HCT116 (cell line): ENCODE results near the gene ACTL6B. TPM values are rescaled to one million over a fixed set of nuclear protein-coding genes. Genes with fewer than 3 reads are reported as not detected.

Experiments used
- ATAC-seq: fragments of 200-7000 bp; cut with Tn5 transposase; 2 replicates; pipeline ENCODE4 v1.9.1; 2020; ENCODE audit warnings: mild to moderate bottlenecking, moderate library complexity
- Bru-seq: library from RNA; stranded (reverse); fragments of 400-500 nt; gene quantifications from one replicate; lab custom pipeline; 2021; lab: Mats Ljungman, UMichigan
- BruChase-seq, 2 experiments: library from RNA; stranded (reverse); fragments of 400-500 nt; gene quantifications; one replicate each; lab custom pipeline; 2021; lab: Mats Ljungman, UMichigan
- BruUV-seq: library from RNA; stranded (reverse); fragments of 400-500 nt; replicated peaks from 2 replicates; lab custom pipeline; 2021; lab: Mats Ljungman, UMichigan
- CTCF ChIA-PET: fragments of 300-600 bp; sonication (Branson Sonifier 250); formaldehyde crosslinking; loops from one replicate; lab custom pipeline; 2021; ENCODE audit warnings: antibody characterized with exemption; lab: Charles Lee
- POLR2A ChIA-PET: fragments of 300-600, 350-600 bp; sonication (Branson Sonifier 250); formaldehyde crosslinking; loops from one replicate; lab custom pipeline; 2021; ENCODE audit warnings: antibody characterized with exemption; lab: Charles Lee
- RAD21 ChIA-PET, 2 experiments: fragments of 300-600 bp; sonication (Branson Sonifier 250); formaldehyde crosslinking; loops; one replicate each; lab custom pipeline; 2023; ENCODE audit warnings: low total read pairs in 2 of 2; ENCODE audit not compliant: uncharacterized antibody in 2 of 2, unreplicated experiment in 2 of 2, low non-redundant PET in 1 of 2; lab: Charles Lee
- DNase-seq: peaks from one replicate; pipeline ENCODE4 v3.0.0-alpha.2; 2010; ENCODE audit warnings: low read depth, low spot score
- H2AFZ ChIP-seq: fragments of 200-600 bp; shearing (Covaris generic), sonication (generic); 2 replicates; pipeline ENCODE4 v1.6.1; 2017; ENCODE audit warnings: low read depth, mixed run types, mixed read lengths, antibody characterized with exemption, low read length; ENCODE audit not compliant: poor library complexity, severe bottlenecking
- H3K27ac ChIP-seq: 2 replicates; pipeline ENCODE4 v1.5.1; 2012; ENCODE audit warnings: low read depth, low read length
- H3K27me3 ChIP-seq: fragments of 200-600 bp; sonication (generic); 2 replicates; pipeline ENCODE4 v1.6.1; 2016; ENCODE audit warnings: mixed run types, low read length, mixed read lengths; ENCODE audit not compliant: insufficient read depth
- H3K36me3 ChIP-seq, 2 experiments: fragments of 200-500 bp in 1 of 2; fragments of 200-600 bp in 1 of 2; sonication (Bioruptor generic) in 1 of 2; sonication (generic) in 1 of 2; 2 replicates each; pipeline versions ENCODE4 v1.5.1 to v1.6.1; 2014 to 2016; ENCODE audit warnings: low read length in 2 of 2, inconsistent platforms in 1 of 2, mixed read lengths in 1 of 2, mixed run types in 1 of 2; ENCODE audit not compliant: insufficient read depth in 2 of 2, control insufficient read depth in 1 of 2
- H3K4me1 ChIP-seq, 2 experiments: fragments of 200-600 bp in 1 of 2; sonication (generic) in 1 of 2; 2 replicates each; pipeline versions ENCODE4 v1.5.1 to v1.6.1; 2012 to 2017; ENCODE audit warnings: low read length in 2 of 2, inconsistent platforms in 1 of 2, mild to moderate bottlenecking in 1 of 2, mixed read lengths in 1 of 2, mixed run types in 1 of 2, moderate library complexity in 1 of 2; ENCODE audit not compliant: insufficient read depth in 2 of 2, control insufficient read depth in 1 of 2
- H3K4me2 ChIP-seq: fragments of 200-600 bp; sonication (generic); 2 replicates; pipeline ENCODE4 v1.6.1; 2017; ENCODE audit warnings: mixed run types, low read length, mixed read lengths
- H3K4me3 ChIP-seq, 2 experiments: fragments of 200-600 bp in 1 of 2; sonication (generic) in 1 of 2; replicated peaks in 1 of 2; 2 replicates each; pipeline ENCODE4 v1.5.1; 2011 to 2016; ENCODE audit warnings: low read length in 2 of 2, control low read depth in 1 of 2, low read depth in 1 of 2, mild to moderate bottlenecking in 1 of 2, mixed read lengths in 1 of 2, mixed run types in 1 of 2
- H3K79me2 ChIP-seq: fragments of 200-600 bp; sonication (generic); 2 replicates; pipeline ENCODE4 v1.6.1; 2017; ENCODE audit warnings: mild to moderate bottlenecking, mixed run types, low read length, moderate library complexity, mixed read lengths; ENCODE audit not compliant: insufficient read depth
- H3K9ac ChIP-seq: fragments of 200-600 bp; sonication (generic); 2 replicates; pipeline ENCODE4 v1.6.1; 2016; ENCODE audit warnings: low read length, mixed read lengths
- H3K9me2 ChIP-seq: fragments of 200-600 bp; sonication (generic), shearing (Covaris generic); 2 replicates; pipeline ENCODE4 v1.6.1; 2017; ENCODE audit warnings: mixed run types, mild to moderate bottlenecking, moderate library complexity; ENCODE audit not compliant: insufficient read depth
- H3K9me3 ChIP-seq, 2 experiments: fragments of 200-500 bp in 1 of 2; fragments of 200-600 bp in 1 of 2; sonication (Bioruptor generic) in 1 of 2; sonication (generic) in 1 of 2; 2 replicates each; pipeline ENCODE4 v1.6.1; 2014 to 2017; ENCODE audit warnings: low read length in 2 of 2, mixed read lengths in 2 of 2, inconsistent platforms in 1 of 2, low read depth in 1 of 2, mild to moderate bottlenecking in 1 of 2, mixed run types in 1 of 2, moderate library complexity in 1 of 2; ENCODE audit not compliant: control insufficient read depth in 1 of 2, insufficient read depth in 1 of 2
- H4K20me1 ChIP-seq: fragments of 200-600 bp; sonication (generic), shearing (Covaris generic); 2 replicates; pipeline ENCODE4 v1.6.1; 2017; ENCODE audit warnings: mixed run types, mild to moderate bottlenecking, moderate library complexity; ENCODE audit not compliant: insufficient read depth
- EGR1 ChIP-seq: IDR thresholded peaks from 2 replicates; pipeline ENCODE4 v1.6.1; 2012; ENCODE audit warnings: low read depth
- TCF7L2 ChIP-seq: IDR thresholded peaks from 2 replicates; pipeline ENCODE4 v1.7.0; 2011; ENCODE audit warnings: borderline replicate concordance, inconsistent platforms; ENCODE audit not compliant: insufficient read depth, insufficient read length; ENCODE audit errors: extremely low read depth
- intact Hi-C: fragments of 100-400 bp; cut with micrococcal nuclease; formaldehyde crosslinking; loops from 2 replicates; pipeline ENCODE4 v1.10.0; 2022
- long read RNA-seq: library from polyadenylated mRNA; unstranded; transcript quantifications from one replicate; pipeline ENCODE4 v2.0.0, GENCODE V29; 2021; ENCODE audit not compliant: unreplicated experiment
- polyA plus RNA-seq: library from polyadenylated mRNA; unstranded; fragments of >200 nt; gene quantifications from 2 replicates; pipeline ENCODE4 v1.2.1, GENCODE V29; 2012; ENCODE audit warnings: missing spikeins
- total RNA-seq: library from RNA; stranded (reverse); gene quantifications from one replicate; pipeline ENCODE4 v1.2.1, GENCODE V29; 2021; ENCODE audit not compliant: unreplicated experiment
- TF ChIP-seq, protein P1 (sequence below): IDR thresholded peaks from 2 replicates; pipeline ENCODE4 v1.6.1; 2012
- TF ChIP-seq, protein P2 (sequence below): IDR thresholded peaks from 2 replicates; pipeline ENCODE4 v1.6.1; 2012; ENCODE audit warnings: low read depth

ACTL6B gene
- not detected for total RNA-seq
- polyA plus RNA-seq: not detected in 2 replicates
- Bru-seq, nascent RNA: not detected
- not detected for BruChase-seq, experiment 1, labeled RNA remaining after a 6-hour chase
- not detected for BruChase-seq, experiment 2, labeled RNA remaining after a 2-hour chase
- long read RNA-seq: 0 reads

DNA sequence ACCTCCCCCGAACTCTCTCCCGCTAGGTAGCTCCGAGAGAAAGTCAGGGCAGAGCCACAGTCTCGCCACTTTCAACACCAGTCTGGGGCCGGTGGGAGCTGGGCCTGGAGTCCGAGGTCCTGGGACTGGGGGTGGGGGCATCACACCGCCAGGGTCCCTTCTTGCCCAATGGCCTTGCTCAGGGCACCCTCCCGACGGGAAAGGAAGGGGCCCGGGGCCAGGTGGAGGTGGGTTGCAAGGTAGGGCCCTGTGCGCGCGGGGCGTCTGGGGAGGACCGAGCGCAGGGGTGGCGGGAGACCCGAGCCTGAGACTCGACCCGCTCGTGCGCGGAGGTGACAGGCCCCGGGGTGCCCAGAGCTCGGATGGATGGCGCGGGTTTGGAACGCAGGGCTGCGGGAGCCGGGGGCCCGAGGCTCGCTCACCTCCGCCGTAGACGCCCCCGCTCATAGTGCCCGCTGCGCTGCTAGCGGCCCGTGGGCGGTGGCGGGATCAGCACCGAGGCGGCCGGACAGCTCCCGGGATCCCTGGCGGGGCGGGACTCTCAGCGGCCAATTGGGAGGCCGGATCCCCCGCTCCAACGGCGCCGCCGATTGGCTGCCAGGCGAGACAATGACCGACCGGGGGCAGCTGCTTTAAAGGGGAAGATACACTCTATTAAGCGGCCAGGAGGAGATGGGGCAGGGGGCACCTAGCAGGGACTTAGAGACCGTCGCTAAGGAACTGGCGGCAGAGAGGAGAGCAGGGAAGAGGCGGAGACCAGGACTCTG lies at the start of gene ACTL6B:
TSS of gene ACTL6B (minus strand) at position 541 of the 767 bp plus-strand sequence. CDS start at position 447, 94 bp downstream.
- intact Hi-C loops: no loop called here
- no TSS peak for BruUV-seq
- peak; percentile 80 for ATAC-seq

More for the DNA sequence above, at the start of gene ACTL6B:
- no peaks in the 10 kb centered on the region for H3K9me3 ChIP-seq
- no peaks in the 10 kb centered on the region for H3K79me2 ChIP-seq
- H3K9me2 ChIP-seq: no peaks in the 10 kb centered on the region
- H3K36me3 ChIP-seq: no peaks in the 10 kb centered on the region
- H4K20me1 ChIP-seq: no peaks in the 10 kb centered on the region
- no peak for DNase-seq
- ChIA-PET RAD21 (no interaction called here), CTCF (no interaction called here), POLR2A (no interaction called here)
- H3K4me3 ChIP-seq: no peak within 1 kb of the TSS
- H3K9ac ChIP-seq: no peak within 1 kb of the TSS
- TF ChIP-seq TCF7L2: no peak
- TF ChIP-seq, protein P1, sequence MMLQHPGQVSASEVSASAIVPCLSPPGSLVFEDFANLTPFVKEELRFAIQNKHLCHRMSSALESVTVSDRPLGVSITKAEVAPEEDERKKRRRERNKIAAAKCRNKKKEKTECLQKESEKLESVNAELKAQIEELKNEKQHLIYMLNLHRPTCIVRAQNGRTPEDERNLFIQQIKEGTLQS: no peak
- TF ChIP-seq, protein P2, sequence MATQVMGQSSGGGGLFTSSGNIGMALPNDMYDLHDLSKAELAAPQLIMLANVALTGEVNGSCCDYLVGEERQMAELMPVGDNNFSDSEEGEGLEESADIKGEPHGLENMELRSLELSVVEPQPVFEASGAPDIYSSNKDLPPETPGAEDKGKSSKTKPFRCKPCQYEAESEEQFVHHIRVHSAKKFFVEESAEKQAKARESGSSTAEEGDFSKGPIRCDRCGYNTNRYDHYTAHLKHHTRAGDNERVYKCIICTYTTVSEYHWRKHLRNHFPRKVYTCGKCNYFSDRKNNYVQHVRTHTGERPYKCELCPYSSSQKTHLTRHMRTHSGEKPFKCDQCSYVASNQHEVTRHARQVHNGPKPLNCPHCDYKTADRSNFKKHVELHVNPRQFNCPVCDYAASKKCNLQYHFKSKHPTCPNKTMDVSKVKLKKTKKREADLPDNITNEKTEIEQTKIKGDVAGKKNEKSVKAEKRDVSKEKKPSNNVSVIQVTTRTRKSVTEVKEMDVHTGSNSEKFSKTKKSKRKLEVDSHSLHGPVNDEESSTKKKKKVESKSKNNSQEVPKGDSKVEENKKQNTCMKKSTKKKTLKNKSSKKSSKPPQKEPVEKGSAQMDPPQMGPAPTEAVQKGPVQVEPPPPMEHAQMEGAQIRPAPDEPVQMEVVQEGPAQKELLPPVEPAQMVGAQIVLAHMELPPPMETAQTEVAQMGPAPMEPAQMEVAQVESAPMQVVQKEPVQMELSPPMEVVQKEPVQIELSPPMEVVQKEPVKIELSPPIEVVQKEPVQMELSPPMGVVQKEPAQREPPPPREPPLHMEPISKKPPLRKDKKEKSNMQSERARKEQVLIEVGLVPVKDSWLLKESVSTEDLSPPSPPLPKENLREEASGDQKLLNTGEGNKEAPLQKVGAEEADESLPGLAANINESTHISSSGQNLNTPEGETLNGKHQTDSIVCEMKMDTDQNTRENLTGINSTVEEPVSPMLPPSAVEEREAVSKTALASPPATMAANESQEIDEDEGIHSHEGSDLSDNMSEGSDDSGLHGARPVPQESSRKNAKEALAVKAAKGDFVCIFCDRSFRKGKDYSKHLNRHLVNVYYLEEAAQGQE: peak; percentile 79
- peak; percentile 47; the same call in 1 of the 2 replicates for TF ChIP-seq EGR1
- H3K27me3 ChIP-seq: no peaks in the 10 kb centered on the region
- H3K4me2 ChIP-seq: no peak within 1 kb of the TSS
- no peak within 1 kb of the TSS for H2AFZ ChIP-seq
- no peaks in the 10 kb centered on the region for H3K4me1 ChIP-seq
- H3K27ac ChIP-seq: no peak within 1 kb of the TSS
